Stimulated activated naive CD4-positive, alpha-beta T cell (primary cell): Measurements from ENCODE around the gene ST6GAL1.
"Not testable (repeated sequence)": the region's sequence is repeated elsewhere in the genome, so short reads cannot be mapped to it uniquely, and the experiment has no call there.

Experiments
- DNase-seq, 6 experiments: peaks; one replicate each; lab custom pipeline; 2025; lab: John Stamatoyannopoulos, UW

ST6GAL1 gene

DNA sequence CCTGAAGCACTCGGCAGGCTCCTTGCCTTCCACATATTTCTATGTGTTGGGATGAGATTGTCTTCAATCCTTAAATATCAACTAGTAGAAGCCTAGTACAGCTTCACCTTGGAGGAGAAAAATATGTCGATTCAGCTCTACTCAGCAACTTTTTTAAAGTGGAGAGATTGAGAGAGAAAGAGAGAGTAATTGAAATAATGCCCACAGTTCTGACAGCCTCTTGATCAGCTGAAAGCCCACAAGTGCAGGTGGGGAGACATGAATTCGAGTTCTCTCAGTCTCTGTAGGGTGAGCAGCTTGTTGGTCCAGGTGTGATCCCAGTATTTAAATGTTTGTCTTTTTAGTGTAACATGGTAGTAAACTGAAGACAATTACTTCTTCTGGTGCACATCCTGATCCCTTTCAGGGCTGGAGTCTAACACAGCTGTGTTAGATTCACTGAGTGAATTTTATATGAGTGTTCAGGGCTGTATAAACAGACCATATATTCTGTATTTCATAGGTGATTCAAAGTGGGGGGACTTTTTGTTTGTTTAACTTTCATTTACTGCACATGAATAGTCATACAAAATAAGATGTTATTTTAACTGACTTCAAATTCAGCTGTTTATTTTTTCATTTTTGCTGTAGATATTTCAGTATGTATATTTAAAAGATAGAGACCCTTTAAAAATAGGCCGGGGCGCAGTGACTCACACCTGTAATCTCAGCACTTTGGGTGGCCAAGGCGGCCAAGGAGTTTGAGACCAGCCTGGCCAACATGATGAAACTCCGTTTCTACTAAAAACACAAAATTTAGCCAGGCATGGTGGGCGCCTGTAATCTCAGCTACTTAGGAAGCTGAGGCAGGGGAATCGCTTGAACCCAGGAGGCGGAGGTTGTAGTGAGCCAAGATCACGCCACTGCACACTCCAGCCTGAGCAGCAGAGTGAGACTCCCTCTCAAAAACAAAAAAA, 64.0 kb downstream of the ST6GAL1 start:
- DNase-seq, result no peak

- DNase-seq, result no peak
Observed at GRCh38 chr3:186996356-186996755, 66.0 kb downstream of the ST6GAL1 start.

DNA sequence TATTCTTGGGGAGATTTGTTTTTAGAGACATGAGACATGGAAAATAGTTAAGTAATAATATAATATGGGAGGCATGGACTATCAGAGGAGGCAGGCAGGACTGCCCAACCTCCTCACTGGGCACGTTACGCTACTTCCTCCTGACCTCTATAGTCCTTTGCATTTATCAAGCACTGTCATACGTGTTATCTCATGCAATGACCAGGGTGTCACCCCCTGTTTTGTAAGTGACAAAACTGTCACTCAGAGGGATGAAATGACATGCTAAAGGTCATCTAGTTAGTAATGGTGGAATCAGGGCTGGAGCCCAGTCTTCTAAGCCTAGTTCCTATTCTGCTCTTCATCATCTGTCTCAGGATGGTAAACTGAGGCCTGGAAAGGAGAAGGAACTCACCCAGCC, 66.7 kb downstream of the ST6GAL1 start:
- no peak for DNase-seq

DNA sequence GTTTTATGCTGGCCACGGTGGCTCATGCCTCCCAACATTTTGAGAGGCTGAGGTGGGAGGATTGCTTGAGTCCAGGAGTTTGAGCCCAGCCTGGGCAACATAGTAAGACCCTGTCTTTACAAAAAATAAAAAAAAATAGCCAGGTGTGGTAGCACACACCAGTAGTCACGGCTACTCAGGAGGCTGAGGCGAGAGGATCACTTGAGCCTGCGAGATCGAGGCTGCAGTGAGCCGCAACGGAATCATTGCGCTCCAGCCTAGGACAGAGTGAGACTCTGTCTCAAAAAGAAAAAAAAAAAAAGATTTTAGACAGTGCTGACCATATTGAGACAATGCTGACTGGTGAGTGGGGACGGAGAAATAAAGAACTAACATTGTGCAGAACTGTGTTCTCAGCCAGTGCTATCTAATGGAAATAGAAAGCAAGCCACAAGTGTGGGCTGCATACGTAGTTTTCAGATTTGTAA, 67.2 kb downstream of the ST6GAL1 start:
- no peak for DNase-seq

- no peak for DNase-seq
Observed at GRCh38 chr3:186998937-186999368, 68.6 kb downstream of the ST6GAL1 start.

DNA sequence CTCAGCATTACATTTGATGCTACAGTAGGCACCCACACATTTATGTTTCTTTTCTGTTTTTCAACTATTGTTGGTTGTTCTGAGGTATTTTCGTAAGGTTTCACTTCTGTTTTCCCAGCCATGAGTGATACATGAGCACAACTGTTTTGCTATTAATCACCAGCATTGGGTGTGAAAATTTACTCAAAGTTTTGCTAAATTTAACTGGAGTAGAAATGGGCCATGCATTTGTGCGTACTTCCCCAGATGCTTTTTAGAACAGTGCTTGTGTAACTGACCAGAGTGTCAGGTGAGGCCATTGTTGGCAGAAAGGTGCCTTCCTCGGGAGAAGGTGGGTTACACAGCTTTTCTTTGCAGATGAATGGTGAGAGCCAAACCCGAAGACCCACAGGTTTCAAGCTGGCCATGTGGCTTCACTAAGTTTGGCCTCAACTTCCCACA, 70.4 kb downstream of the ST6GAL1 start:
- no peak for DNase-seq

DNA sequence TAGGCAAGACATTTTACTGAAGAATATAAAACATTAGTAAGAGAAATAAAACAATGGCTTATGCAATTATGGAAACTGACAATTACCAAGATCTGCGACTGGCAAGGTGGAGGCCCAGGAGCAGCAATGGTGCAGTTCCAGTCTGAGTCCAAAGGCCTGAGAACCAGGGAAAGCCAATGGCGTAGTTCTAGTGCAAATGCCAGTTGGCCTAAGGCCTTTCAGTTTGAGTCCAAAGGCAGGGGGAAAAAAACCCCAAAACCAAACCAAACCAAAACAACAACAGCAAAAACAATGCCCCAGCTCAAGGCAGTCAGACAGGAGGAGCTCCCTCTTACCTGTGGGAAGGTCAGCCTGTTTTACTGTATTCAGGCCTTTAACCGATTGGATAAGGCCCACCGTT, 72.6 kb downstream of the ST6GAL1 start:
- DNase-seq, result no peak

- peak in 3 of 6 experiments; percentile 5 to 16 (median 10) for DNase-seq
Observed at GRCh38 chr3:187005827-187006481, 75.6 kb downstream of the ST6GAL1 start.

DNA sequence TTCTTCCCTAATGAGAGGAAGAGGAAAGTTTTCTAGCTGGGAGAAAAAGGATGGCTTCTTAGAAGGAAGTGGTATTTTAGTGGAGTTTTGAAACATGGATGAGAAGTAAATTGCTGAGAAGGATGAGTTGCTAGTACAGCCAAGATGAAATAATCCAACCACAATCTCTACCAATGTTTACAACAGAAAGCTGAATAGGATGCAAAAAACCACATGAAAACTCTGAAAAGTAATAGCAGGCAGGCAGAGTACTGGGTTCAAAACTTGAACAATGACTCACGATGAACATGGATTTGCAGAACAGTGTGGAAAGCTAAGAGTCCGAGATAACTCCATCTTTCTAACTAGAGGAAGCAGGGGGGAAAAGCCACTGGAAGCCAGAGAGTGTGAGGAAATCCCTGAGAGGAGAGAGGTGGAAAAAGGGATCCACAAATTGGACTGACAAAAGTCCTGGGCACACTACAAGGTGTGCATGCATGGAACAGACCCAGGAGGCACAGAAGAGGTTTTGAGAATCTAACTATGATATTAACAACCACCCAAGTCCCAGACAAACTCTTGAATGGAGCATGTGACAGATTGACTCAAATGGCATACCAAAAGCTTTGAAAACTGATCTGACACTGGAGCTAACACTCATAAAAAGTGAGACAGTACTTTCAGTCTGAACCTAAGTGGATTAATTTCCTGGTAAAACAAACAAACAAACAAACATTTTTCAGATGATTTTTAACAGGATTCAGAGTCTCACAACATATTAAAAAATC, 76.7 kb downstream of the ST6GAL1 start:
- DNase-seq, result peak in 3 of 6 experiments; percentile 32 to 39 (median 33)

DNA sequence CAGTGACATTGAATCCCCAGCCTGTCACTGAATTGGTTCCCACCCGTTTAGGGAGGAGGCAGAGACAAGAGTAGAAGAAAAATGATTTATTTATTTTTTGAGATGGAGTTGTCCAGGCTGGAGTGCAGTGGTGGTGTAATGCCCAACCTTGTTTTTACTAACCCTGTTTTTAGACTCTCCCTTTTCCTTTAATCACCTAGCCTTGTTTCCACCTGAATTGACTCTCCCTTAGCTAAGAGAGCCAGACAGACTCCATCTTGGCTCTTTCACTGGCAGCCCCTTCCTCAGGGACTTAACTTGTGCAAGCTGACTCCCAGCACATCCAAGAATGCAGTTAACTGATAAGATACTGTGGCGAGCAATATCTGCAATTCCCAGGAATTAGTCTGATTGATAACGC, 80.1 kb downstream of the ST6GAL1 start:
- not testable (repeated sequence) for DNase-seq

DNA sequence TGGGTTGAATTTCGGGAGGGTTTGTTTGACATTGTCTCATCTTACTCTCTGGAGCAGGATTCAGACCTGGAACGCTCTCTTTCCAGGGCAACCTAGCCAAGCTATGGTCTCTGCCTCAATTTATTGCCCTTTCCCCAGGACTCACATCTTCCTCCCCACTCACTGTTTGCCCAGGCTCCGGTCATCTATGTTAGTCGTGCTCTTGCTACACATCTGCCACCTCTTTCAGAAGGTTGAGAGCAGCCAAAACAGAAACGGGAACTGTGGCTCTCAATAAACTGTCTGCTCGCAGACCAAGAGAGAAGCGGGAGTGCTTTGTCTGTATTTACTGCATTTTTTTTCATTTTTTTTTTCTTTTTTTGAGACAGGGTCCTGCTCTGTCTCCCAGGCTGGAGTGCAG, 81.6 kb downstream of the ST6GAL1 start:
- DNase-seq, result peak in 1 of 6 experiments; percentile 4

DNA sequence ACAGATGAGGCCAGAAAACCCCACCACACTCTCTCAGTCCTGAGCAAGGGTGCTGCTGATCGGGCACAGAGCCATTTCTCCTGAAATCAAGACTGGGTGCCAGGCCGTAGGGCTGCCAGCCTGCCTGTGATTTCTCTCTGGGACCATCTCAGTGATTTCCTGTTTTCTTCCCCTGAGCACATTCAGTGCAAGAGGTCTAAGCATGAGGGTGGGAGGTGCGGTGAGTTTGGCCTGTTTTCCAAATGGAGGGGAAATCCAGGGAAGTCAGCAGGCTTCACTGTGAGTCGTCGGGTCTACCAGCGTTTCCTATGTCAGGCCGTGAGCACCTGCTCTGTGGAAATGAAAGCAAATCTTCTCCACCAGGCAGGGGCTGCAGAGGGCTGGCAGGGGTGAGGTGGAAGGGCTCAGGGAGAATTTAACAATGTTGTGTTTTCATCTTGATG, 82.3 kb downstream of the ST6GAL1 start:
- peak; percentile 38 to 74 (median 50) for DNase-seq

GRCh38 chr3:187013159-187013716, 82.9 kb downstream of the ST6GAL1 start:
- no peak for DNase-seq

DNA sequence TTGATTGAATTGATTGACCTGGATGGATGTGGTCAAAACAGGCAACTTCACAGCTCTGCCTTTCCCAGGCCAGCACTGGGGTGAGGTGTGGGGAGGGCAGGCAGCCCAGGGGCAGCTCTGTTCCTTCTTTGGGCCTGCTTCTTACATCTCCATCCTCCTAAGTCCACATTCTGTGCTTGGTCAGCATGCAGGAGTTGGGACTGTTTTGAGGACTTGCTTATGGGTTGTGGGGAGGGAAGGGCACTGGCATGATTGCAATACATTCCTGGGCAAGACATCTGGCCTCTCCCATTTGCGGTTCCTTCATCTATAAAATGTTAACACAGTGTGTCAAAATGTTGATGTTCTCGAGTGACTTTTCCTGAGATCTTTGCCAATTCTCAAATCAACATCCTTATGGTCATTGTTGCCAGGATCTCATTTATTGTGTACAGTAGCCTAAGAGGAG, 84.1 kb downstream of the ST6GAL1 start:
- no peak for DNase-seq

- DNase-seq, result peak in 2 of 6 experiments; percentile 2 to 51
Observed at GRCh38 chr3:187015903-187016638, 85.7 kb downstream of the ST6GAL1 start.

DNA sequence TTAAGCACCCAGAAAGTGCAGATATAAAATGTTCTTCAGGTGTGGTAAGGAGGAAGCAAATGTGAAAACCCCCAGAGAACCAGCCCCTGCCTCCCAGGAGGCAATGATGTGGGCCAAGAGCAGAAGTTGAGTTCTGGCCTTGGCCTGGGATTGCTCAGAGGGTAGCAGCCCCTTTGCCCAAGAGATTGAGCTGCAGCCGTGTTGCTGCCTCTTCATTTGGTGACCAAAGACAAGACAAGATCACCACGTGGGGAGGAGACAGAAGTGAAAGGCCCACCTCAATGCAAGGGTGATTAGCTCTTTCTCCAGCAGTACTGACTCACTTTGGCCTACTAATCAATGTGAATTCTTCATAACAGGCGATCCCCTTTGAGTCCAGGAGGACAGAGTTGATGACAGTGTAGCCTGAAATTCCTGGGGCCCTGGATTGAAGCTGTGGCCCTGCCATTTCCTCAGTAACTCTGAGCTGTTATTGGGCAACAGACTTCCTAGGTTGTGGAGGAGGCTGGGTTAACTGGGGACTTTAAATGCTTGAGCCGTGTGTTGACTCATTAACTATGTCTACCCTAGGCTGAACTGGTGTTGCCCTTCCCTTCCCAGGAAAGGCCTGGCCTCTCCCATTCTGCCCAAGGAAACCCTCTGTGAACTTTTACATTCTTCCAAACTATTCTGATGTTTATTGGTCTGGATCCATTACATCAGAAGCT, 86.5 kb downstream of the ST6GAL1 start:
- DNase-seq, result no peak

DNA sequence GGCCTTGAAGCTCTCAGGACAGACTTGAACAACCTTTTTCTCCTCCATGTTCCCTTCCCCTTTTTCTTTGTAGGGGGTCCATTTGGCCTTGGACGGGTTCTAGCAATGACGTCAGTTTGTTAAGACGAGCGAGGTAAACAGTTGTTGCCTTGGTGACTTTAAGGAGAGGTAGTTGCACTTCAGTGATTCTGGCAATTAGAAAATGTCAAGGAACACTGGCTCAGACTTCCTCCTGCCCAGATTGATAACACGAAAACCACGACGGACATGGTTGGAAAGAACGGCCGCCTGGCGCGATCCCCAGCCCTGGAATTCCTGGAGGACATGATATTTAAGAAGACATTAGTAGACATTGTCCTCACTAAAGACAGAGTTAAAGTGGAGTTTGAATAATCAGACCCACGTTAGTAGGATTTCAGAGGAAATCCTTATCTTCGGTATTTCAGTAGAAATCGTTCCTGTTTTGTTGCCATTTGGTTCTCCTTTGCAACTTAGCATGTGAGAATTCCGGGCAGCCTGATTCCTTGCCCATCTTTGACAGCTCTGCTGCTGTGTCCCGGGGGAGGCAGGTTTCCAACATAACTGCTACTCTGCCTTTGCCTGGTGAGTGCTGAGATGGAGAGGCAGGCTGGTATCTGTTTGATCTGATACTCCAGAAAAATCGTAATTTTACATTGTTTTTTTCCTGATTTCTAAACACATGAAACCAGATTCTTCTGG, 87.3 kb downstream of the ST6GAL1 start:
- DNase-seq, result no peak

GRCh38 chr3:187019542-187020072, 89.3 kb downstream of the ST6GAL1 start:
- DNase-seq, result no peak

DNA sequence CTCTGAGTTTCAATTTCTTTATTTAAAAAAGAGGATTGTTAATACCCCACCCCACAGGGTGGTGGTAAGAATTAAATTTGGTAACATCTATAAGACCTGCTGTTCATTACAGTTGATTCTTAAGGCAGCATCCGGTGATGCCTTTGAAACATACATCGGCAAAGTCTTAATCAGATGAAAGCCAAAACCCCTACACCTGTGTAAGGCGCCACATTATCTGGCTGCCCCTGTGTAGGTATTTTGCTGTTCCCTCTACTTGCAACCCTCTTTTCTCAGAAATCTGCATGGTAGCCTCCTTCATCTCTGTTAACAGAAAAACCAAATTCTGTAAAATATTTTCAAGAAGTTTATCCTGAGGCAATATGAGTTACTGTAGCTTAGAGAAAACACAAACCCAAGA, 90.0 kb downstream of the ST6GAL1 start:
- peak in 4 of 6 experiments; percentile 27 to 65 (median 58) for DNase-seq
